ENCODE results near the gene XYLT1. TPM values are rescaled to one million over a fixed set of nuclear protein-coding genes. Genes with fewer than 3 reads are reported as not detected.
A peak's percentile ranks its signal among the peaks of the same experiment; 100 is the strongest.

XYLT1 gene
- polyA plus RNA-seq, 1 of the 3 experiments (the other 2 are of a cell fraction): 17.6 TPM

GRCh38 chr16:17342031-17342430, 128.7 kb downstream of the XYLT1 start:
- TF ChIP-seq TAF1 (IDR thresholded peaks at IDR 0.05; ENCODE audit: borderline replicate concordance, low read depth, low read length) (no peak), ZBTB33 (IDR thresholded peaks at IDR 0.05; ENCODE audit: borderline replicate concordance, low read depth) (no peak), POLR2AphosphoS5 (IDR thresholded peaks at IDR 0.05; ENCODE audit: low read depth, low read length) (no peak), NRF1 (IDR thresholded peaks at IDR 0.05; ENCODE audit: low read depth, low read length) (no peak), FOSL2 (IDR thresholded peaks at IDR 0.05; ENCODE audit: borderline replicate concordance, low read depth) (no peak), USF2 (IDR thresholded peaks at IDR 0.05; ENCODE audit: borderline replicate concordance, low read depth, low read length) (no peak)
- peaks cover 0 to 23% of the 10 kb centered on the region in 2 experiments for H3K36me3 ChIP-seq (replicated peaks in 1 of 2; ENCODE audit: control insufficient read depth in 1 of 2, insufficient read depth in 2 of 2, low read length in 1 of 2)
- peaks cover 100% of the 10 kb centered on the region for H3K79me2 ChIP-seq (ENCODE audit: insufficient read depth)
- H3F3A ChIP-seq (replicated peaks; ENCODE audit: insufficient read depth): peaks cover 8% of the 10 kb centered on the region
- H4K20me1 ChIP-seq (ENCODE audit: insufficient read depth): peaks cover 99% of the 10 kb centered on the region
- no peak overlapping the region for H3K9ac ChIP-seq
- WGBS (ENCODE audit: low lambda C conversion rate): 88% methylated on average over 2 of the region's 2 CpGs
- H3K4me2 ChIP-seq: no peak overlapping the region
- CTCF ChIA-PET: no interaction called here
- no peak overlapping the region for H3K27ac ChIP-seq (ENCODE audit: low read depth in 2 of 2, low read length in 1 of 2)
- H3K27me3 ChIP-seq (ENCODE audit: insufficient read depth): no peaks in the 10 kb centered on the region
- DNase-seq: no peak
- POLR2A ChIA-PET: no interaction called here
- no peak overlapping the region for H3K4me3 ChIP-seq (ENCODE audit: low read depth in 2 of 2, low read length in 1 of 2)
- H2AFZ ChIP-seq (ENCODE audit: low read depth): no peak overlapping the region
- no peaks in the 10 kb centered on the region for H3K9me3 ChIP-seq
- no peaks in the 10 kb centered on the region for H3K9me2 ChIP-seq
- H3K4me1 ChIP-seq (ENCODE audit: control insufficient read depth in 1 of 2, insufficient read depth in 2 of 2, low read depth in 1 of 2, low read length in 1 of 2): peaks cover 0 to 4% of the 10 kb centered on the region in 2 experiments; a peak in 2 of 4 replicates

- TF ChIP-seq JUND (IDR thresholded peaks at IDR 0.05) (no peak), TCF12 (IDR thresholded peaks at IDR 0.05) (peak; percentile 42)
- Histone ChIP-seq H3K27ac (ENCODE audit: low read depth in 2 of 2, low read length in 1 of 2) (no peak overlapping the region), H3K9me3 (no peaks in the 10 kb centered on the region), H3K4me3 (ENCODE audit: low read depth in 2 of 2, low read length in 1 of 2) (no peak overlapping the region), H3K9me2 (no peaks in the 10 kb centered on the region), H3K4me1 (ENCODE audit: control insufficient read depth in 1 of 2, insufficient read depth in 2 of 2, low read depth in 1 of 2, low read length in 1 of 2) (peaks cover 4 to 8% of the 10 kb centered on the region in 2 experiments; a peak in 2 of 4 replicates), H3K36me3 (replicated peaks in 1 of 2; ENCODE audit: control insufficient read depth in 1 of 2, insufficient read depth in 2 of 2, low read length in 1 of 2) (peaks cover 0 to 23% of the 10 kb centered on the region in 2 experiments), H2AFZ (ENCODE audit: low read depth) (no peak overlapping the region), H3K27me3 (ENCODE audit: insufficient read depth) (no peaks in the 10 kb centered on the region), H3K4me2 (no peak overlapping the region), H3F3A (replicated peaks; ENCODE audit: insufficient read depth) (peaks cover 16% of the 10 kb centered on the region), H3K9ac (no peak overlapping the region), H4K20me1 (ENCODE audit: insufficient read depth) (peaks cover 99% of the 10 kb centered on the region), H3K79me2 (ENCODE audit: insufficient read depth) (peaks cover 100% of the 10 kb centered on the region)
- ChIA-PET POLR2A (no interaction called here), CTCF (interaction anchor here (1.0 kb wide), 2 partner anchors 10 to 18 kb away, joined by 3 read pairs; no protein-coding TSS in a partner anchor)
- 66% methylated on average over 4 of the region's 4 CpGs for WGBS (ENCODE audit: low lambda C conversion rate)
- no peak for DNase-seq
Measured at GRCh38 chr16:17340804-17341203, 130.0 kb downstream of the XYLT1 start.

Measured in SK-N-SH (cell line).